Mucosa of descending colon (tissue), 3 donors: Measurements from ENCODE around the gene LMF1. TPM values are rescaled to one million over a fixed set of nuclear protein-coding genes. Genes with fewer than 3 reads are reported as not detected.

Source experiments
- ATAC-seq: fragments of 200-7000 bp; cut with Tn5 transposase; one replicate; pipeline ENCODE4 v1.9.1; 2020; ENCODE audit warnings: mild to moderate bottlenecking, moderate library complexity
- DNase-seq, 3 donors: peaks; one replicate each; pipeline ENCODE4 v3.0.0-alpha.2; 2020
- H3K36me3 ChIP-seq: fragments of 200-600 bp; one replicate; pipeline ENCODE4 v1.8.0; 2021; ENCODE audit warnings: low read depth, mild to moderate bottlenecking
- H3K4me1 ChIP-seq: fragments of 200-600 bp; one replicate; pipeline ENCODE4 v1.8.0; 2021; ENCODE audit warnings: low read depth, mild to moderate bottlenecking
- H3K4me3 ChIP-seq: fragments of 200-600 bp; one replicate; pipeline ENCODE4 v1.8.0; 2021; ENCODE audit warnings: mild to moderate bottlenecking
- H3K9me3 ChIP-seq: fragments of 200-600 bp; one replicate; pipeline ENCODE4 v1.8.0; 2021; ENCODE audit warnings: mild to moderate bottlenecking
- CTCF ChIP-seq: fragments of 200-600 bp; IDR thresholded peaks from one replicate; pipeline ENCODE4 v1.8.0; 2022; ENCODE audit warnings: antibody characterized with exemption, mild to moderate bottlenecking
- intact Hi-C, 2 donors: fragments of 100-400 bp; cut with DNase I in 1 of 2; cut with micrococcal nuclease in 1 of 2; formaldehyde crosslinking; loops; one replicate each; pipeline versions ENCODE4 v1.11.0 to v1.11.1; 2022; cut with DNase I, micrococcal nuclease
- total RNA-seq, 3 donors: library from RNA; stranded (reverse); fragmentation: NEBNext Ultra II Directional in 2 of 3; extraction: Animal tissue kit (Norgen Biotek cat#: 25700) in 2 of 3; gene quantifications; one replicate each; pipeline versions ENCODE4 v1.2.1 to v1.2.4, GENCODE V29; 2021 to 2023
- donor health status: DM: no; HTN: no; CAD: no; lungs with moderate emphysema.
- donor health status: DM: no; HTN: no; CAD: no.
- donor health status: DM: no; HTN: yes; CAD: no.

Gene LMF1
- total RNA-seq, 3 donors from 2014 or later = 16.4 to 26.5 (median 25.1) TPM

DNA sequence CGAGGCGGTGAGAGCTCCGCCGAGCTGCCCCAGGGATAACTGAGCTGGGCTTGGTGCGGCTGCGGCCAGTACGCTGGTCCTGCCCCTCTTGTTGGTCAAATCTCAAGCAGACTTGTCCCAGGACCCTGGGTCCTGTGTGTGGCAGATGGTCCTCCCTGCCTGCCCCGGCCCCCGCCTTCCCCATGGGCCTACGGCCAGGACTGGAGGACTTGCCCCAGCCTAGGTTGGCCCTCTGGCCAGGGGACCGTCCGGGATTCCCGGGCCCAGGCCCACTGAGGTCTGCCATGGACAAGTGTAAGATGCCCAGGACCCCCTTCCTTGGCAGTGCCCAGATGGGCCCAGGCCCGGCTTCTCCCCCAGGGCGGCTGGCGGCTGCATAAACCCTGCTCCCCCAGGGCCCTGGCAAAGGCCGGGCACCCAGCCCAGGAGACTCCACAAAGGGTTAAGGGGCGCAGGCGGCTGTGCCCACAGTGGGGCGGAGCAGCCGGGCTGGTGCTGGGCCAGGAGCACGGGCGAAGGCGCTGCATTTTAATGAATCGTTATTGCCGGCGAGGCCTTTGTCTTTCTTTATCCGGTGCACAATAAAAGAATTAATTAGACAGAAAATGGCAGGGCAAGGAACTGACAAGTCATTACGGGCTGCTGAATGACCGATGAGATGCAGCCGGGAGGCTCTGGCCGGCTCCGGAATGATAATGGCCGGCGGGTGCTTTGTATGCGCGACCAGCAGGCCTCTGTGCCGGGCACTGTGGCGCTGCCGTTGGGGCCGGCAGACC, 19.9 kb upstream of the LMF1 start:
- TF ChIP-seq CTCF = no peak

GRCh38 chr16:989354-989814, 18.6 kb upstream of the LMF1 start:
- H3K9me3 ChIP-seq = no peaks in the 10 kb centered on the region
- ATAC-seq = no peak
- no peaks in the 10 kb centered on the region for H3K36me3 ChIP-seq
- DNase-seq = no peak
- H3K4me3 ChIP-seq = no peak overlapping the region
- H3K4me1 ChIP-seq = no peaks in the 10 kb centered on the region
- intact Hi-C loops = no loop called here
- TF ChIP-seq CTCF = no peak

More for the DNA sequence above, 19.9 kb upstream of the LMF1 start:
- DNase-seq (no peak), ATAC-seq (no peak)
- no peaks in the 10 kb centered on the region for H3K4me1 ChIP-seq
- H3K9me3 ChIP-seq = peaks cover 6% of the 10 kb centered on the region
- H3K36me3 ChIP-seq = no peaks in the 10 kb centered on the region
- H3K4me3 ChIP-seq = no peak overlapping the region
- intact Hi-C loops = no loop called here

DNA sequence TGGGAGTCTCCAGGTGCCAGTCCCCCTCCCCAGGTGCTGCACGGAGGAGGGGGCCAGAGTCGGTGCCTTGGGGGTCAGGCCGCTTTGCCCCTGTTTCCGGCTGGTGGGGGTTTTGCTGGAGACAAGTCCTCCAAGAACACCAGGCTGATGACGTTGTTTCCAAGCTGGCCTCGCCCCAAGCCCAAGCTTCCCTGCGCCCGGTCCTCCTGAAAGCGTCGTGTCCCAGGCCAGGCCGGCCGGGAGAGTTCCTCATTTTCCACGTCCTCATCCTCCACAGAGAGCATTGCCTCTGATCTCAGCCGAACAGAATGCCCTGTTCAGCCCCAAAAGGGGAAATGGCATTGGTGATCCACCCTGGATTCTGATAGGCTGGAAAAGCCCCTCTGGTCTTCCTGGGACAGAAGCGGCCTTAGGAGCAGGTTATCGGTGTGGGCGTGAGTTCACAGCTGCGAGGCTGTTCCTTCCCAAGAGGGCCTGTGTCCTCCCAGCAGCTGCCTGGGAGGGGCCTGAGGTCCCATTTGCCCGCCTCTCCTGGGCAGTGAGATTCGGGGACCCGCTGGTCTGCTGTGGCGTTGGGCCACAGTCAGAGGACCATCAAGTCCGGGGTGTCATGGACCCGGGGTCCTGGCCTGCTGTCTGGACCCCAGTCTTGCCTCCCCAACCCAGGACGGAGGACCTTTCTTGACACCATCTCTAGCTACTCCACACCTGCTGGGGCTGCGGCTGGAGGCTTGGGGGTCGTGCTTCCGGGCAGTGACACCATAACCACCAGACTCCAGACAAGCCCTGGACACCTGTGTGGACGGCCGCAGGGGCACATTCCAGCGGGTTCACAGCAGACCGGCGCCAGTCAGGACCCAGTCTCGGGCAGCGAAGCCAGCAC, 17.9 kb upstream of the LMF1 start:
- intact Hi-C loops = no loop called here
- no peak for DNase-seq

GRCh38 chr16:987906-988305, 17.1 kb upstream of the LMF1 start:
- no peak for TF ChIP-seq CTCF
- Histone ChIP-seq H3K36me3 (no peaks in the 10 kb centered on the region), H3K4me3 (no peak overlapping the region), H3K4me1 (no peaks in the 10 kb centered on the region), H3K9me3 (no peaks in the 10 kb centered on the region)
- DNase-seq (no peak), ATAC-seq (no peak)
- intact Hi-C loops = no loop called here

More for the DNA sequence above, 17.9 kb upstream of the LMF1 start:
- TF ChIP-seq CTCF = no peak
- Histone ChIP-seq H3K36me3 (no peaks in the 10 kb centered on the region), H3K4me1 (no peaks in the 10 kb centered on the region), H3K9me3 (no peaks in the 10 kb centered on the region), H3K4me3 (no peak overlapping the region)
- no peak for ATAC-seq

DNA sequence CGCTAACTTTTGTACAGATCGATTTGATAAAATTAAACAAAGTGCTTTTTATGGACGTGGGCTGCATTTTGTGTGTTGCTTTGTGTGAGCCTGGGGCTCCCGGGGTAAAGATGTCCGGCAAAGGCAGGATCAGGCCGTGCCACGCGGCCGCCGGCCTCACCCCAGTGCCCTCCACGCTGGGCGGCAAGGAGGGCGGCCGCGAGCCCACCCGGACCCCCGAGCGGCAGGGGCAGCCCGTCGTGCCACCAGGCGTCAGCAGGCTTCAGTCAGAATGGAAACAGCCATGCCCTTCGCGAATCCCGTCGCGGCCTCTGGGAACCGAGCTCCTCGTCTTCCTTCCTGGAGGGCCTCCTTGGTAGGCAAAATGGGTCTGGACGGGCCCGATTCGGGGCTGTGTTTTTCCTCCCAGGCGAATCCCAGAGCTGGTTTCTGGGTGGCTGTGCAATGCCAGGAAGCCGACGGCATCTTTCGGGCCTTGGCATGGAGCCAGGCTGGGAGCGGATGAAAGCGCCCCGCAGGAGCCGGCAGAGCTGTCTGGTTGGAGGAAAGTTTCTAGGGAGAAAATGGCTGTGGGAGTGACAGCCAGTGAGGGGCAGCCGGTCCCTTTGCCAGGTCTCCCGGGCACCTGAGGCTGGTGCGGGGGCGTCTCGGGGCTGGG, 16.3 kb upstream of the LMF1 start:
- no peak for DNase-seq
- Histone ChIP-seq H3K4me3 (no peak overlapping the region), H3K4me1 (no peaks in the 10 kb centered on the region), H3K36me3 (no peaks in the 10 kb centered on the region), H3K9me3 (no peaks in the 10 kb centered on the region)
- intact Hi-C loops = no loop called here
- TF ChIP-seq CTCF = no peak
- ATAC-seq = no peak
